ENCODE results near the gene ASB13. TPM values are rescaled to one million over a fixed set of nuclear protein-coding genes. Genes with fewer than 3 reads are reported as not detected.

The ASB13 gene
- total and polyA plus RNA-seq, 8 donors: 0.89 to 27.5 (median 15.1) TPM

- peaks cover 0 to 5% (median 0%) of the 10 kb centered on the region in 4 donors for H3K9me3 ChIP-seq
- H3K27me3 ChIP-seq: no peaks in the 10 kb centered on the region
- H3K36me3 ChIP-seq: no peaks in the 10 kb centered on the region
- peak overlapping the region in 2 of 5 donors; percentile 71 to 79 for H3K27ac ChIP-seq
- H3K4me3 ChIP-seq: no peak overlapping the region
- H3K4me1 ChIP-seq: peaks cover 0 to 10% (median 4%) of the 10 kb centered on the region in 4 donors
- intact Hi-C loops (cut with DNase I; ENCODE audit: low total_unique reads): no loop called here
- 46 to 64% (median 50%) methylated on average over 7 to 11 of the region's 11 CpGs for WGBS, 5 donors
- no peak for DNase-seq
- TF ChIP-seq POLR2AphosphoS5 (IDR thresholded peaks at IDR 0.05): peak in 2 of 3 donors; percentile 32 to 57
- TF ChIP-seq EP300 (IDR thresholded peaks at IDR 0.05): no peak
Observed at GRCh38 chr10:5601826-5602495, 64.4 kb downstream of the ASB13 start.

- TF ChIP-seq EP300 (IDR thresholded peaks at IDR 0.05): no peak
- no peak for TF ChIP-seq CTCF (IDR thresholded peaks at IDR 0.05)
- TF ChIP-seq POLR2AphosphoS5 (IDR thresholded peaks at IDR 0.05): no peak
- no peak for TF ChIP-seq POLR2A (IDR thresholded peaks at IDR 0.05)
- peak overlapping the region in 2 of 5 donors; percentile 71 to 79 for H3K27ac ChIP-seq
- no peaks in the 10 kb centered on the region for H3K36me3 ChIP-seq
- H3K27me3 ChIP-seq: no peaks in the 10 kb centered on the region
- WGBS, 5 donors: 81 to 95% (median 88%) methylated on average over 5 of the region's 5 CpGs
- intact Hi-C loops (cut with DNase I; ENCODE audit: low total_unique reads): no loop called here
- DNase-seq: no peak
- peaks cover 0 to 5% (median 0%) of the 10 kb centered on the region in 4 donors for H3K9me3 ChIP-seq
- no peak overlapping the region for H3K4me3 ChIP-seq
- peaks cover 0 to 10% (median 4%) of the 10 kb centered on the region in 4 donors for H3K4me1 ChIP-seq
Observed at GRCh38 chr10:5600908-5601307, 65.5 kb downstream of the ASB13 start.

- TF ChIP-seq CTCF (IDR thresholded peaks at IDR 0.05) (no peak), EP300 (IDR thresholded peaks at IDR 0.05) (peak; percentile 28), POLR2AphosphoS5 (IDR thresholded peaks at IDR 0.05) (peak in 1 of 3 donors; percentile 45), POLR2A (IDR thresholded peaks at IDR 0.05) (no peak)
- Histone ChIP-seq H3K27me3 (no peaks in the 10 kb centered on the region), H3K4me3 (no peak overlapping the region), H3K9me3 (peaks cover 0 to 5% (median 0%) of the 10 kb centered on the region in 4 donors), H3K4me1 (peaks cover 0 to 10% (median 4%) of the 10 kb centered on the region in 4 donors), H3K27ac (peak overlapping the region in 3 of 5 donors; percentile 4 to 79 (median 71)), H3K36me3 (no peaks in the 10 kb centered on the region)
- DNase-seq: no peak
- intact Hi-C loops (cut with DNase I; ENCODE audit: low total_unique reads): no loop called here
- WGBS, 5 donors: 74 to 84% (median 80%) methylated on average over 21 to 23 of the region's 23 CpGs
Observed at GRCh38 chr10:5599613-5600520, 66.5 kb downstream of the ASB13 start.

- no peaks in the 10 kb centered on the region for H3K36me3 ChIP-seq
- peak overlapping the region in 1 of 5 donors; percentile 79 for H3K27ac ChIP-seq
- H3K27me3 ChIP-seq: no peaks in the 10 kb centered on the region
- no peak overlapping the region for H3K4me3 ChIP-seq
- H3K9me3 ChIP-seq: peaks cover 0 to 2% (median 0%) of the 10 kb centered on the region in 4 donors
- 81 to 86% (median 84%) methylated on average over 11 of the region's 11 CpGs for WGBS, 5 donors
- TF ChIP-seq POLR2A (IDR thresholded peaks at IDR 0.05) (no peak), CTCF (IDR thresholded peaks at IDR 0.05) (no peak), EP300 (IDR thresholded peaks at IDR 0.05) (no peak), POLR2AphosphoS5 (IDR thresholded peaks at IDR 0.05) (no peak)
- no peak for DNase-seq
- intact Hi-C loops (cut with DNase I; ENCODE audit: low total_unique reads): no loop called here
- H3K4me1 ChIP-seq: peaks cover 0 to 18% (median 6%) of the 10 kb centered on the region in 4 donors
Observed at GRCh38 chr10:5598085-5598690, 68.2 kb downstream of the ASB13 start.

All from stomach (tissue), 9 donors.